Measurements from ENCODE around the gene TRAPPC12.
"Not testable (repeated sequence)": the region's sequence is repeated elsewhere in the genome, so short reads cannot be mapped to it uniquely, and the experiment has no call there.

TRAPPC12 gene

GRCh38 chr2:3354986-3355385 is 24.5 kb upstream of the TRAPPC12 start:
- Histone ChIP-seq H3K36me3 (ENCODE audit: control insufficient read depth in 4 of 4, insufficient read depth in 4 of 4, low read length in 3 of 4) (peaks cover 10 to 31% (median 22%) of the 10 kb centered on the region in 4 experiments), H3K27ac (ENCODE audit: insufficient read depth in 1 of 2, low read depth in 1 of 2, low read length in 2 of 2, poor library complexity in 1 of 2, severe bottlenecking in 2 of 2) (no peak overlapping the region), H3K4me3 (ENCODE audit: control insufficient read depth in 1 of 7, extremely low read depth in 1 of 7, insufficient read depth in 4 of 7, low read depth in 2 of 7, low read length in 6 of 7) (no peak overlapping the region), H3K4me1 (ENCODE audit: control extremely low read depth in 1 of 4, control insufficient read depth in 4 of 4, insufficient read depth in 4 of 4, low read length in 3 of 4) (peaks cover 0 to 13% (median 4%) of the 10 kb centered on the region in 4 experiments), H3K9me3 (ENCODE audit: control extremely low read depth in 1 of 5, control insufficient read depth in 4 of 5, insufficient read depth in 2 of 5, low read depth in 1 of 5, low read length in 4 of 5) (peaks cover 0 to 15% (median 0%) of the 10 kb centered on the region in 5 experiments), H3K27me3 (replicated peaks in 2 of 5; ENCODE audit: control insufficient read depth in 4 of 5, insufficient read depth in 5 of 5, low read length in 4 of 5) (no peaks in the 10 kb centered on the region)
- ChIA-PET POLR2A (no interaction called here), CTCF (no interaction called here)
- 98% methylated on average over 3 of the region's 3 CpGs for WGBS (ENCODE audit: insufficient coverage)
- DNase-seq, result no peak

- WGBS (ENCODE audit: insufficient coverage), result 98% methylated on average over 5 of the region's 8 CpGs
- H3K4me1 ChIP-seq (ENCODE audit: control extremely low read depth in 1 of 4, control insufficient read depth in 4 of 4, insufficient read depth in 4 of 4, low read length in 3 of 4), result peaks cover 0 to 19% (median 4%) of the 10 kb centered on the region in 4 experiments
- H3K4me3 ChIP-seq (ENCODE audit: control insufficient read depth in 1 of 7, extremely low read depth in 1 of 7, insufficient read depth in 4 of 7, low read depth in 2 of 7, low read length in 6 of 7), result no peak overlapping the region
- CTCF ChIA-PET, result no interaction called here
- peaks cover 0 to 12% (median 0%) of the 10 kb centered on the region in 5 experiments for H3K9me3 ChIP-seq (ENCODE audit: control extremely low read depth in 1 of 5, control insufficient read depth in 4 of 5, insufficient read depth in 2 of 5, low read depth in 1 of 5, low read length in 4 of 5)
- POLR2A ChIA-PET, result no interaction called here
- DNase-seq, result no peak
- H3K27ac ChIP-seq (ENCODE audit: insufficient read depth in 1 of 2, low read depth in 1 of 2, low read length in 2 of 2, poor library complexity in 1 of 2, severe bottlenecking in 2 of 2), result no peak overlapping the region
- H3K27me3 ChIP-seq (replicated peaks in 2 of 5; ENCODE audit: control insufficient read depth in 4 of 5, insufficient read depth in 5 of 5, low read length in 4 of 5), result no peaks in the 10 kb centered on the region
- H3K36me3 ChIP-seq (ENCODE audit: control insufficient read depth in 4 of 4, insufficient read depth in 4 of 4, low read length in 3 of 4), result peaks cover 10 to 28% (median 19%) of the 10 kb centered on the region in 4 experiments
Measured at GRCh38 chr2:3355951-3356569, 23.4 kb upstream of the TRAPPC12 start.

GRCh38 chr2:3356799-3357198 is 22.7 kb upstream of the TRAPPC12 start:
- H3K27ac ChIP-seq (ENCODE audit: insufficient read depth in 1 of 2, low read depth in 1 of 2, low read length in 2 of 2, poor library complexity in 1 of 2, severe bottlenecking in 2 of 2), result no peak overlapping the region
- H3K9me3 ChIP-seq (ENCODE audit: control extremely low read depth in 1 of 5, control insufficient read depth in 4 of 5, insufficient read depth in 2 of 5, low read depth in 1 of 5, low read length in 4 of 5), result peaks cover 0 to 6% (median 0%) of the 10 kb centered on the region in 5 experiments
- POLR2A ChIA-PET, result no interaction called here
- DNase-seq, result no peak
- 100% methylated on average over 2 of the region's 2 CpGs for WGBS (ENCODE audit: insufficient coverage)
- CTCF ChIA-PET, result no interaction called here
- H3K4me1 ChIP-seq (ENCODE audit: control extremely low read depth in 1 of 4, control insufficient read depth in 4 of 4, insufficient read depth in 4 of 4, low read length in 3 of 4), result peaks cover 0 to 26% (median 6%) of the 10 kb centered on the region in 4 experiments
- H3K36me3 ChIP-seq (ENCODE audit: control insufficient read depth in 4 of 4, insufficient read depth in 4 of 4, low read length in 3 of 4), result peaks cover 10 to 24% (median 16%) of the 10 kb centered on the region in 4 experiments
- H3K27me3 ChIP-seq (replicated peaks in 2 of 5; ENCODE audit: control insufficient read depth in 4 of 5, insufficient read depth in 5 of 5, low read length in 4 of 5), result no peaks in the 10 kb centered on the region
- H3K4me3 ChIP-seq (ENCODE audit: control insufficient read depth in 1 of 7, extremely low read depth in 1 of 7, insufficient read depth in 4 of 7, low read depth in 2 of 7, low read length in 6 of 7), result no peak overlapping the region

- H3K27me3 ChIP-seq (replicated peaks in 2 of 5; ENCODE audit: control insufficient read depth in 4 of 5, insufficient read depth in 5 of 5, low read length in 4 of 5); POLR2A ChIA-PET; H3K27ac ChIP-seq (ENCODE audit: insufficient read depth in 1 of 2, low read depth in 1 of 2, low read length in 2 of 2, poor library complexity in 1 of 2, severe bottlenecking in 2 of 2); H3K9me3 ChIP-seq (ENCODE audit: control extremely low read depth in 1 of 5, control insufficient read depth in 4 of 5, insufficient read depth in 2 of 5, low read depth in 1 of 5, low read length in 4 of 5); CTCF ChIA-PET; H3K4me3 ChIP-seq (ENCODE audit: control insufficient read depth in 1 of 7, extremely low read depth in 1 of 7, insufficient read depth in 4 of 7, low read depth in 2 of 7, low read length in 6 of 7): not testable (repeated sequence)
- WGBS (ENCODE audit: insufficient coverage), result 100% methylated on average over 1 of the region's 2 CpGs
- Histone ChIP-seq H3K4me1 (ENCODE audit: control extremely low read depth in 1 of 4, control insufficient read depth in 4 of 4, insufficient read depth in 4 of 4, low read length in 3 of 4) (peaks cover 1 to 32% (median 12%) of the 10 kb centered on the region in 4 experiments), H3K36me3 (ENCODE audit: control insufficient read depth in 4 of 4, insufficient read depth in 4 of 4, low read length in 3 of 4) (peaks cover 7 to 21% (median 12%) of the 10 kb centered on the region in 4 experiments)
- peak; percentile 12 to 68 (median 45) for DNase-seq
Measured at GRCh38 chr2:3357446-3357845, 22.0 kb upstream of the TRAPPC12 start.

GRCh38 chr2:3357926-3358325 is 21.6 kb upstream of the TRAPPC12 start:
- Histone ChIP-seq H3K9me3 (ENCODE audit: control extremely low read depth in 1 of 5, control insufficient read depth in 4 of 5, insufficient read depth in 2 of 5, low read depth in 1 of 5, low read length in 4 of 5) (peaks cover 0 to 3% (median 0%) of the 10 kb centered on the region in 5 experiments), H3K4me1 (ENCODE audit: control extremely low read depth in 1 of 4, control insufficient read depth in 4 of 4, insufficient read depth in 4 of 4, low read length in 3 of 4) (peaks cover 2 to 37% (median 17%) of the 10 kb centered on the region in 4 experiments), H3K36me3 (ENCODE audit: control insufficient read depth in 4 of 4, insufficient read depth in 4 of 4, low read length in 3 of 4) (peaks cover 7 to 18% (median 11%) of the 10 kb centered on the region in 4 experiments), H3K4me3 (ENCODE audit: control insufficient read depth in 1 of 7, extremely low read depth in 1 of 7, insufficient read depth in 4 of 7, low read depth in 2 of 7, low read length in 6 of 7) (no peak overlapping the region), H3K27ac (ENCODE audit: insufficient read depth in 1 of 2, low read depth in 1 of 2, low read length in 2 of 2, poor library complexity in 1 of 2, severe bottlenecking in 2 of 2) (no peak overlapping the region), H3K27me3 (replicated peaks in 2 of 5; ENCODE audit: control insufficient read depth in 4 of 5, insufficient read depth in 5 of 5, low read length in 4 of 5) (no peaks in the 10 kb centered on the region)
- WGBS (ENCODE audit: insufficient coverage), result 100% methylated on average over 4 of the region's 8 CpGs
- ChIA-PET POLR2A (no interaction called here), CTCF (no interaction called here)
- no peak for DNase-seq

GRCh38 chr2:3361518-3362389 is 17.7 kb upstream of the TRAPPC12 start:
- peaks cover 2 to 45% (median 20%) of the 10 kb centered on the region in 4 experiments for H3K4me1 ChIP-seq (ENCODE audit: control extremely low read depth in 1 of 4, control insufficient read depth in 4 of 4, insufficient read depth in 4 of 4, low read length in 3 of 4)
- H3K4me3 ChIP-seq (ENCODE audit: control insufficient read depth in 1 of 7, extremely low read depth in 1 of 7, insufficient read depth in 4 of 7, low read depth in 2 of 7, low read length in 6 of 7), result no peak overlapping the region
- no peaks in the 10 kb centered on the region for H3K27me3 ChIP-seq (replicated peaks in 2 of 5; ENCODE audit: control insufficient read depth in 4 of 5, insufficient read depth in 5 of 5, low read length in 4 of 5)
- peak overlapping the region; percentile 26 to 33 for H3K27ac ChIP-seq (ENCODE audit: insufficient read depth in 1 of 2, low read depth in 1 of 2, low read length in 2 of 2, poor library complexity in 1 of 2, severe bottlenecking in 2 of 2)
- ChIA-PET POLR2A (no interaction called here), CTCF (no interaction called here)
- H3K36me3 ChIP-seq (ENCODE audit: control insufficient read depth in 4 of 4, insufficient read depth in 4 of 4, low read length in 3 of 4), result no peaks in the 10 kb centered on the region
- DNase-seq, result no peak
- WGBS (ENCODE audit: insufficient coverage), result 93% methylated on average over 15 of the region's 17 CpGs
- no peaks in the 10 kb centered on the region for H3K9me3 ChIP-seq (ENCODE audit: control extremely low read depth in 1 of 5, control insufficient read depth in 4 of 5, insufficient read depth in 2 of 5, low read depth in 1 of 5, low read length in 4 of 5)

GRCh38 chr2:3365219-3365618 is 14.3 kb upstream of the TRAPPC12 start:
- Histone ChIP-seq H3K4me1 (ENCODE audit: control extremely low read depth in 1 of 4, control insufficient read depth in 4 of 4, insufficient read depth in 4 of 4, low read length in 3 of 4) (peaks cover 2 to 32% (median 16%) of the 10 kb centered on the region in 4 experiments), H3K9me3 (ENCODE audit: control extremely low read depth in 1 of 5, control insufficient read depth in 4 of 5, insufficient read depth in 2 of 5, low read depth in 1 of 5, low read length in 4 of 5) (peaks cover 0 to 8% (median 5%) of the 10 kb centered on the region in 5 experiments), H3K36me3 (ENCODE audit: control insufficient read depth in 4 of 4, insufficient read depth in 4 of 4, low read length in 3 of 4) (peaks cover 0 to 3% (median 1%) of the 10 kb centered on the region in 4 experiments), H3K27ac (ENCODE audit: insufficient read depth in 1 of 2, low read depth in 1 of 2, low read length in 2 of 2, poor library complexity in 1 of 2, severe bottlenecking in 2 of 2) (no peak overlapping the region), H3K4me3 (ENCODE audit: control insufficient read depth in 1 of 7, extremely low read depth in 1 of 7, insufficient read depth in 4 of 7, low read depth in 2 of 7, low read length in 6 of 7) (no peak overlapping the region), H3K27me3 (replicated peaks in 2 of 5; ENCODE audit: control insufficient read depth in 4 of 5, insufficient read depth in 5 of 5, low read length in 4 of 5) (no peaks in the 10 kb centered on the region)
- 95% methylated on average over 4 of the region's 5 CpGs for WGBS (ENCODE audit: insufficient coverage)
- ChIA-PET POLR2A (interaction anchor here (0.7 kb wide), 1 partner anchor 1559 kb away, joined by 4 read pairs; no protein-coding TSS in a partner anchor), CTCF (interaction anchor here (0.6 kb wide), 1 partner anchor 86 kb away, joined by 3 read pairs; no protein-coding TSS in a partner anchor)
- no peak for DNase-seq
